GM12874 (cell line): ENCODE results near the gene PSMA2.

ENCODE experiments used
- CTCF ChIP-seq: IDR thresholded peaks from 2 replicates; pipeline ENCODE4 v1.5.1; 2011; ENCODE audit warnings: low read depth, mild to moderate bottlenecking, control low read depth, low read length, moderate library complexity; ENCODE audit not compliant: insufficient read depth

The PSMA2 gene

GRCh38 chr7:42914009-42914408 is 18.0 kb downstream of the PSMA2 start:
- no peak for TF ChIP-seq CTCF

- no peak for TF ChIP-seq CTCF
These were observed 18.4 kb downstream of the PSMA2 start for GRCh38 chr7:42913591-42913990.

GRCh38 chr7:42911454-42912447 is 20.2 kb downstream of the PSMA2 start, which contains the start of gene C7orf25:
TSS of gene C7orf25 (minus strand) at chr7:42912070. CDS start at chr7:42910900, 1,170 bp downstream.
- no peak for TF ChIP-seq CTCF

- no peak for TF ChIP-seq CTCF
These were observed 21.7 kb downstream of the PSMA2 start for GRCh38 chr7:42910306-42910705.

- no peak for TF ChIP-seq CTCF
These were observed 24.7 kb downstream of the PSMA2 start for GRCh38 chr7:42907316-42907715.

- no peak for TF ChIP-seq CTCF
These were observed 25.8 kb downstream of the PSMA2 start for GRCh38 chr7:42906181-42906580.

- no peak for TF ChIP-seq CTCF
These were observed 29.6 kb downstream of the PSMA2 start for GRCh38 chr7:42902331-42902730.
